ENCODE data around the gene PRICKLE3.

GRCh38 chrX:49147936-49148335, 38.2 kb downstream of the PRICKLE3 start:
- TF ChIP-seq EZH2 (IDR thresholded peaks at IDR 0.05; ENCODE audit: low read depth, unreplicated experiment) = no peak
- TF ChIP-seq, protein P1, sequence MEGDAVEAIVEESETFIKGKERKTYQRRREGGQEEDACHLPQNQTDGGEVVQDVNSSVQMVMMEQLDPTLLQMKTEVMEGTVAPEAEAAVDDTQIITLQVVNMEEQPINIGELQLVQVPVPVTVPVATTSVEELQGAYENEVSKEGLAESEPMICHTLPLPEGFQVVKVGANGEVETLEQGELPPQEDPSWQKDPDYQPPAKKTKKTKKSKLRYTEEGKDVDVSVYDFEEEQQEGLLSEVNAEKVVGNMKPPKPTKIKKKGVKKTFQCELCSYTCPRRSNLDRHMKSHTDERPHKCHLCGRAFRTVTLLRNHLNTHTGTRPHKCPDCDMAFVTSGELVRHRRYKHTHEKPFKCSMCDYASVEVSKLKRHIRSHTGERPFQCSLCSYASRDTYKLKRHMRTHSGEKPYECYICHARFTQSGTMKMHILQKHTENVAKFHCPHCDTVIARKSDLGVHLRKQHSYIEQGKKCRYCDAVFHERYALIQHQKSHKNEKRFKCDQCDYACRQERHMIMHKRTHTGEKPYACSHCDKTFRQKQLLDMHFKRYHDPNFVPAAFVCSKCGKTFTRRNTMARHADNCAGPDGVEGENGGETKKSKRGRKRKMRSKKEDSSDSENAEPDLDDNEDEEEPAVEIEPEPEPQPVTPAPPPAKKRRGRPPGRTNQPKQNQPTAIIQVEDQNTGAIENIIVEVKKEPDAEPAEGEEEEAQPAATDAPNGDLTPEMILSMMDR (conservative IDR thresholded peaks at IDR 0.05; ENCODE audit: low read depth in 2 of 2) = no peak
- TF ChIP-seq, protein P2, sequence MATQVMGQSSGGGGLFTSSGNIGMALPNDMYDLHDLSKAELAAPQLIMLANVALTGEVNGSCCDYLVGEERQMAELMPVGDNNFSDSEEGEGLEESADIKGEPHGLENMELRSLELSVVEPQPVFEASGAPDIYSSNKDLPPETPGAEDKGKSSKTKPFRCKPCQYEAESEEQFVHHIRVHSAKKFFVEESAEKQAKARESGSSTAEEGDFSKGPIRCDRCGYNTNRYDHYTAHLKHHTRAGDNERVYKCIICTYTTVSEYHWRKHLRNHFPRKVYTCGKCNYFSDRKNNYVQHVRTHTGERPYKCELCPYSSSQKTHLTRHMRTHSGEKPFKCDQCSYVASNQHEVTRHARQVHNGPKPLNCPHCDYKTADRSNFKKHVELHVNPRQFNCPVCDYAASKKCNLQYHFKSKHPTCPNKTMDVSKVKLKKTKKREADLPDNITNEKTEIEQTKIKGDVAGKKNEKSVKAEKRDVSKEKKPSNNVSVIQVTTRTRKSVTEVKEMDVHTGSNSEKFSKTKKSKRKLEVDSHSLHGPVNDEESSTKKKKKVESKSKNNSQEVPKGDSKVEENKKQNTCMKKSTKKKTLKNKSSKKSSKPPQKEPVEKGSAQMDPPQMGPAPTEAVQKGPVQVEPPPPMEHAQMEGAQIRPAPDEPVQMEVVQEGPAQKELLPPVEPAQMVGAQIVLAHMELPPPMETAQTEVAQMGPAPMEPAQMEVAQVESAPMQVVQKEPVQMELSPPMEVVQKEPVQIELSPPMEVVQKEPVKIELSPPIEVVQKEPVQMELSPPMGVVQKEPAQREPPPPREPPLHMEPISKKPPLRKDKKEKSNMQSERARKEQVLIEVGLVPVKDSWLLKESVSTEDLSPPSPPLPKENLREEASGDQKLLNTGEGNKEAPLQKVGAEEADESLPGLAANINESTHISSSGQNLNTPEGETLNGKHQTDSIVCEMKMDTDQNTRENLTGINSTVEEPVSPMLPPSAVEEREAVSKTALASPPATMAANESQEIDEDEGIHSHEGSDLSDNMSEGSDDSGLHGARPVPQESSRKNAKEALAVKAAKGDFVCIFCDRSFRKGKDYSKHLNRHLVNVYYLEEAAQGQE (IDR thresholded peaks at IDR 0.05; ENCODE audit: unreplicated experiment) = no peak
- TF ChIP-seq POLR2AphosphoS5 (IDR thresholded peaks at IDR 0.05; ENCODE audit: low read depth) = no peak
- no peak for TF ChIP-seq EZH2phosphoT487 (IDR thresholded peaks at IDR 0.05; ENCODE audit: unreplicated experiment)
